H9 (cell line): ENCODE data around the gene MYBPC2. TPM values are rescaled to one million over a fixed set of nuclear protein-coding genes. Genes with fewer than 3 reads are reported as not detected.

ENCODE experiments used
- DNase-seq: peaks from one replicate; pipeline ENCODE4 v3.0.0-alpha.2; 2017
- H2AFZ ChIP-seq: one replicate; pipeline ENCODE4 v1.6.1; 2013; ENCODE audit warnings: mild to moderate bottlenecking, low read length, control low read depth, moderate library complexity
- H2AK5ac ChIP-seq: 2 replicates; pipeline ENCODE4 v1.6.1; 2013; ENCODE audit warnings: low read length, control low read depth, mixed read lengths; ENCODE audit not compliant: insufficient read length
- H2BK120ac ChIP-seq: one replicate; pipeline ENCODE4 v1.6.1; 2013; ENCODE audit warnings: low read depth, mild to moderate bottlenecking, low read length, control low read depth, inconsistent platforms; ENCODE audit not compliant: poor library complexity, severe bottlenecking
- H2BK12ac ChIP-seq: 2 replicates; pipeline ENCODE4 v1.6.1; 2013; ENCODE audit warnings: low read length, control low read depth, mixed read lengths, low read depth; ENCODE audit not compliant: insufficient read length
- H2BK15ac ChIP-seq: 2 replicates; pipeline ENCODE4 v1.6.1; 2013; ENCODE audit warnings: low read depth, low read length, control low read depth
- H2BK20ac ChIP-seq: one replicate; pipeline ENCODE4 v1.6.1; 2013; ENCODE audit warnings: low read depth, mild to moderate bottlenecking, low read length, control low read depth, inconsistent platforms; ENCODE audit not compliant: poor library complexity, severe bottlenecking
- H2BK5ac ChIP-seq: 2 replicates; pipeline ENCODE4 v1.6.1; 2013; ENCODE audit warnings: low read length, control low read depth, mixed read lengths; ENCODE audit not compliant: insufficient read length
- H3K14ac ChIP-seq: 2 replicates; pipeline ENCODE4 v1.6.1; 2013; ENCODE audit warnings: low read length, control low read depth; ENCODE audit not compliant: insufficient read depth
- H3K18ac ChIP-seq: 2 replicates; pipeline ENCODE4 v1.6.1; 2013; ENCODE audit warnings: low read depth, mild to moderate bottlenecking, mixed read lengths, low read length, control low read depth; ENCODE audit not compliant: insufficient read length
- H3K23ac ChIP-seq: 2 replicates; pipeline ENCODE4 v1.6.1; 2013; ENCODE audit warnings: low read length, control low read depth, mixed read lengths, low read depth; ENCODE audit not compliant: insufficient read length
- H3K23me2 ChIP-seq: 2 replicates; pipeline ENCODE4 v1.6.1; 2013; ENCODE audit warnings: low read depth, mild to moderate bottlenecking, mixed read lengths, low read length, control low read depth; ENCODE audit not compliant: insufficient read length, poor library complexity, severe bottlenecking
- H3K27ac ChIP-seq: 2 replicates; pipeline ENCODE4 v1.5.1; 2013; ENCODE audit warnings: low read length, control low read depth, mixed read lengths, low read depth; ENCODE audit not compliant: insufficient read length
- H3K27me3 ChIP-seq: 2 replicates; pipeline ENCODE4 v1.6.1; 2013; ENCODE audit warnings: low read length, control low read depth, inconsistent platforms; ENCODE audit not compliant: insufficient read depth
- H3K4ac ChIP-seq: 2 replicates; pipeline ENCODE4 v1.6.1; 2013; ENCODE audit warnings: low read depth, mild to moderate bottlenecking, control low read depth, inconsistent platforms, low read length, moderate library complexity
- H3K4me1 ChIP-seq: 2 replicates; pipeline ENCODE4 v1.6.1; 2013; ENCODE audit warnings: low read length, control low read depth, inconsistent platforms; ENCODE audit not compliant: insufficient read depth
- H3K4me2 ChIP-seq: 2 replicates; pipeline ENCODE4 v1.6.1; 2013; ENCODE audit warnings: low read length, control low read depth, mixed read lengths; ENCODE audit not compliant: insufficient read length, insufficient read depth
- H3K56ac ChIP-seq: 2 replicates; pipeline ENCODE4 v1.6.1; 2013; ENCODE audit warnings: low read depth, mild to moderate bottlenecking, mixed read lengths, low read length, control low read depth; ENCODE audit not compliant: insufficient read length
- H3K79me1 ChIP-seq: 2 replicates; pipeline ENCODE4 v1.6.1; 2013; ENCODE audit warnings: low read depth, mild to moderate bottlenecking, moderate library complexity, low read length, control low read depth, inconsistent platforms; ENCODE audit not compliant: insufficient read depth, poor library complexity, severe bottlenecking
- H3K79me2 ChIP-seq: 2 replicates; pipeline ENCODE4 v1.6.1; 2013; ENCODE audit warnings: low read length, control low read depth, inconsistent platforms; ENCODE audit not compliant: insufficient read depth
- H3K9ac ChIP-seq: 2 replicates; pipeline ENCODE4 v1.6.1; 2013; ENCODE audit warnings: low read length, control low read depth, mixed read lengths; ENCODE audit not compliant: insufficient read length; ENCODE audit errors: extremely low read depth
- H3K9me3 ChIP-seq: one replicate; pipeline ENCODE4 v1.6.1; 2013; ENCODE audit warnings: low read depth, low read length, inconsistent platforms; ENCODE audit not compliant: control insufficient read depth
- H3T11ph ChIP-seq: one replicate; pipeline ENCODE4 v1.6.1; 2013; ENCODE audit warnings: mild to moderate bottlenecking, low read length, control low read depth, inconsistent platforms
- H4K20me1 ChIP-seq: one replicate; pipeline ENCODE4 v1.6.1; 2013; ENCODE audit not compliant: control insufficient read depth, insufficient read length, insufficient read depth
- H4K5ac ChIP-seq: 2 replicates; pipeline ENCODE4 v1.6.1; 2013; ENCODE audit warnings: low read depth, mild to moderate bottlenecking, mixed read lengths, low read length, control low read depth; ENCODE audit not compliant: insufficient read length
- H4K8ac ChIP-seq: replicated peaks from 2 replicates; pipeline ENCODE4 v1.6.1; 2013; ENCODE audit warnings: low read length, control low read depth, mixed read lengths, low read depth; ENCODE audit not compliant: insufficient read length
- H4K91ac ChIP-seq: 2 replicates; pipeline ENCODE4 v1.6.1; 2013; ENCODE audit warnings: low read depth, mild to moderate bottlenecking, moderate library complexity, mixed read lengths, low read length, control low read depth; ENCODE audit not compliant: insufficient read length
- H3K27ac Mint-ChIP-seq, 3 experiments: 2 replicates in 2 of 3; 3 replicates in 1 of 3; pipeline ENCODE4 v1.8.0; 2020 to 2021; ENCODE audit warnings: mixed read lengths in 3 of 3, mild to moderate bottlenecking in 1 of 3, moderate library complexity in 1 of 3
- H3K27me3 Mint-ChIP-seq: 2 replicates; pipeline ENCODE4 v1.8.0; 2021; ENCODE audit warnings: low read depth, mild to moderate bottlenecking, moderate library complexity, mixed read lengths
- H3K36me3 Mint-ChIP-seq, 3 experiments: 2 replicates in 2 of 3; 3 replicates in 1 of 3; pipeline ENCODE4 v1.8.0; 2020 to 2021; ENCODE audit warnings: low read depth in 3 of 3, mixed read lengths in 3 of 3; ENCODE audit not compliant: insufficient read depth in 1 of 3
- H3K4me1 Mint-ChIP-seq, 2 experiments: 2 replicates each; pipeline ENCODE4 v1.8.0; 2020; ENCODE audit warnings: mixed read lengths in 2 of 2
- H3K4me3 Mint-ChIP-seq, 2 experiments: 2 replicates in 1 of 2; 3 replicates in 1 of 2; pipeline ENCODE4 v1.8.0; 2020 to 2021; ENCODE audit warnings: mild to moderate bottlenecking in 2 of 2, mixed read lengths in 2 of 2, moderate library complexity in 1 of 2
- H3K9me3 Mint-ChIP-seq, 2 experiments: 2 replicates in 1 of 2; 3 replicates in 1 of 2; pipeline ENCODE4 v1.8.0; 2020; ENCODE audit warnings: mild to moderate bottlenecking in 2 of 2, mixed read lengths in 2 of 2, moderate library complexity in 1 of 2
- CTCF ChIP-seq: fragments of 200-600 bp; sonication (generic); conservative IDR thresholded peaks from 3 replicates; pipeline ENCODE4 v1.8.0; 2021; ENCODE audit warnings: antibody characterized with exemption, mild to moderate bottlenecking
- WGBS: extraction: QIAGEN DNeasy Blood & Tissue Kit; methylation state at CpG from one replicate; pipeline ENCODE4 v1.1.7; 2013; ENCODE audit warnings: missing lambda C conversion rate, low lambda C conversion rate, mixed read lengths; ENCODE audit not compliant: insufficient read length; ENCODE audit errors: extremely low coverage; 5-methylcytosine and 5-hydroxymethylcytosine counted together
- total RNA-seq: library from RNA; stranded (reverse); gene quantifications from 2 replicates; pipeline ENCODE4 v1.2.1, GENCODE V29; 2021

The MYBPC2 gene
- total RNA-seq, 1 experiment from 2014 or later = 4.9 TPM

GRCh38 chr19:50476907-50477238, 44.2 kb downstream of the MYBPC2 start:
- no peak for TF ChIP-seq CTCF
- Histone ChIP-seq H3K4ac (no peak overlapping the region), H2AK5ac (no peak overlapping the region), H3K79me2 (peaks cover 5% of the 10 kb centered on the region; the same call in 1 of the 2 replicates), H3K4me2 (peak overlapping the region; percentile 42), H2BK120ac (no peak overlapping the region), H3K9ac (no peak overlapping the region), H2BK15ac (no peak overlapping the region), H3K27ac (no peak overlapping the region), H3T11ph (no peak overlapping the region), H4K5ac (no peak overlapping the region), H4K91ac (no peak overlapping the region), H3K18ac (no peak overlapping the region), H3K23me2 (no peaks in the 10 kb centered on the region), H2AFZ (no peak overlapping the region), H3K56ac (no peak overlapping the region), H3K27me3 (no peaks in the 10 kb centered on the region), H2BK12ac (no peak overlapping the region), H3K23ac (no peak overlapping the region), H3K79me1 (peaks cover 9% of the 10 kb centered on the region), H2BK20ac (no peak overlapping the region), H3K14ac (no peak overlapping the region), H2BK5ac (no peak overlapping the region), H3K9me3 (peaks cover 7% of the 10 kb centered on the region), H3K4me1 (peaks cover 4% of the 10 kb centered on the region; the same call in 1 of the 2 replicates), H4K8ac (no peak overlapping the region), H4K20me1 (no peaks in the 10 kb centered on the region)
- H3K4me3 Mint-ChIP-seq = peak overlapping the region; percentile 96 to 99
- peaks cover 8 to 21% of the 10 kb centered on the region in 2 experiments for H3K4me1 Mint-ChIP-seq
- DNase-seq = no peak
- H3K27ac Mint-ChIP-seq = peak overlapping the region; percentile 98 to 99 (median 98)
- H3K9me3 Mint-ChIP-seq = peaks cover 10 to 21% of the 10 kb centered on the region in 2 experiments
- H3K27me3 Mint-ChIP-seq = peaks cover 2% of the 10 kb centered on the region; the same call in 1 of the 2 replicates
- WGBS = no CpG with 5 or more reads among the region's 20 CpGs
- H3K36me3 Mint-ChIP-seq = peaks cover 32 to 39% (median 36%) of the 10 kb centered on the region in 3 experiments
